ENCODE results near the gene PTPRE.

Gene PTPRE

DNA sequence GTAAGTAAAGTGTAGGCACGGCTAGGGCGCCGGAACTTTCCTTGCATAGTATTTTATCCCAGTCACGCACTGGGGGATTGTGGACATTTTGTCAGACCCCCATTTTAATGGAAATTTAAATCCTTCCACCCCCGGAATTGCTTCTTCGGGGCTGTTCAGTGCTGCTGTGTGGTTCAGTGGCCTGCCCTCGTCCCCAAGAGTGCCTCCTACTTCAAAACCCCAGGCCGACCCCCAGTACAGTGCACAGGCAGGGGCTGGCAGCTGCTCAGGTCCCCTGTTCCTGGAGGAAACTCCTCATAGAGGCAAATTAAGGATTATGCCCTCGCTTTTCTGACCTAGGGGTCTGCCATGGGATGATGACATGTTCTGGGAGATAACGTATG lies 94.5 kb downstream of the PTPRE start:
- no peak for DNase-seq (ENCODE audit: low spot score)

DNA sequence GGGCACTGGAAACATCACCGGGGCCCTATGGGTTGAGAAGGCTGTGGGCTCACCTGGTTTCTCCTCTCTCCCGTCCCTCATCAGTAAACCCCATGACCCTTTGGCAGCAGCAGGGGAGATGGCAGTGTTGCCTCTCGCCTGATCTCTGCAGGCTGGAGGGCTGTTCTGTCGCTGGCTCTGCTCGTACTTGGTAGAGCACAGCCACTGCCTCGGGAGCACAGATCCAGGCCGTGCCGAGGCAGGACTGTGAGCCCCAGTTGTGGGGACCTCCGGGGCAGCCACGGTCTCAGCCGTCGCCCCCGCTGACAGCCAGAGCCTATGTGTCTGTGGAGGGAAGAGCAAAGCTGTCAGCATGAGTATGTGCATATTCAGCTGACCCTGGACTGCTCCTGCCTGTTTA lies 94.9 kb downstream of the PTPRE start:
- DNase-seq (ENCODE audit: low spot score), result no peak

DNA sequence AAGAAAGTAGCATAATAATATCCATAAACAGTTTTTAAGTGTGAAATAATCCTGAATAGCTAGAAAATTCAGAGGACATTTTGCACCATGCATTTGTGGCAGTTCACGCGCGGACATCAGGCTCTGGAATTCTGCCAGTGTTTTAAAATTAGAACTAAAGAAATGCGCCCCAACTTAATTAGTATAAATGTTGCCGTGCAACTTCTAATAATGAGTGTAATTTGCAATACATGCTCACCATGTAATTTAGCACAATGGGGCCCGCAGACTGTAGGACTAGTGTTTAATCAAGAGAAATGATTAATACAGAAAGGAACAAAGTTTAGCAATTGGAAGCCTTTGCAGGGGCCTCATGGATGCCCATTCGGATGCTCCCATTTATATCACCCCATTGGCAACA lies 96.6 kb downstream of the PTPRE start:
- DNase-seq (ENCODE audit: low spot score), result no peak

DNA sequence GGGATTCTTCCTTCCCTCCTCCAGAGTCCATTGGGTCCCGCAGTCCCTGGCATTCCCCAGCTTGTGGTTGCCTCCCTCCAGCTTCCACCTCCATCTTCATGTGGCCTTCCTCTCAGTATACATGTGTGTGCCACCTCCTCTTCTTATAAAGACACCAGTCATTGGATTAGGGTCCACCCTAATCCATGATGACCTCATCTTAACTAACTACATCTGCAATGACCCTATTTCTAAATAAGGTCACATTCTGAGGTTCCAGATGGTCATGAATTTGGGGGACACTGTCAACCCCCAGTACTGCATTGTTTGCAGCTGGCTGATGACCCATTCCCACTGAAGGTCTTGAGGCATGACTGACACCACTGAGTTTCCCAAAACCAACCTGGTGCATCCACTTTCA lies 99.0 kb downstream of the PTPRE start:
- DNase-seq (ENCODE audit: low spot score), result no peak

DNA sequence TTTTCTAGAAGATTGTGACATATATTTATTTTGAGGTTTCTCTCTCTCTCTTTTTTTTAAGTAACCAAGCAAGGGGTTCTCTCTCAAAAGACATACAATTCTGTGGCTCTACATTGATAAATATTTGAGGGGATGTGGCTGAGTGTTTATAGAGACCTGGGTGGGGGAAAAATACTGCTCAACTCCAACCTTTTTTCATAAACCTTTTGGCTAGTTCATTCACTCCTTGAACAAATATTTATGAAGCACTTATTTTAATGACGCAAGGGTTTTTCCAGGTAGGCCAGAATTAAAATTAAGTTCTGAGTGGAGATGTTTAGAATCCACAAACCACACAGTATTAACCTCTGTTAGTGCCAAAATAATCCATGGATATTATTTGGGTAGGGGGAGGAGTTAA lies 100.2 kb downstream of the PTPRE start:
- no peak for DNase-seq (ENCODE audit: low spot score)

DNA sequence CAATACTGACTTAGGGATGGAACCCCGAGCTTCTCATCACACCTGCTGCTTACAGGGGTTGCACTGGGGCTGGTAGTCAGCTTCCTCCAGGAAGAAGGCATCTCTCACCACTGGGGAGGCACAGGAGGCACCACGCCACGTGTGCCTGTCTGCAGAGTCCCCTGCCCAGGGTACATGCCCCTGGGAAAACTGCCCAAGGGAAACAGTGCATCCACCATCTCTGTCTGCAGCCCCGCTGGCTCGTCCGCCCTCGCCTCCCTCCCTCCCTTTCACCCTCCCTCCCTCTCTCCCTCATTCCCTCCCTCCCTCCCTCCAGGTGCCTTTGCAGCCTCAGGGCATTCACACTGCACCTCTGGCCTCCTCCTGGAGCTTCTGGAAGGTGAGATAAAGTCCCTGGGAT lies 101.1 kb downstream of the PTPRE start:
- no peak for DNase-seq (ENCODE audit: low spot score)

DNA sequence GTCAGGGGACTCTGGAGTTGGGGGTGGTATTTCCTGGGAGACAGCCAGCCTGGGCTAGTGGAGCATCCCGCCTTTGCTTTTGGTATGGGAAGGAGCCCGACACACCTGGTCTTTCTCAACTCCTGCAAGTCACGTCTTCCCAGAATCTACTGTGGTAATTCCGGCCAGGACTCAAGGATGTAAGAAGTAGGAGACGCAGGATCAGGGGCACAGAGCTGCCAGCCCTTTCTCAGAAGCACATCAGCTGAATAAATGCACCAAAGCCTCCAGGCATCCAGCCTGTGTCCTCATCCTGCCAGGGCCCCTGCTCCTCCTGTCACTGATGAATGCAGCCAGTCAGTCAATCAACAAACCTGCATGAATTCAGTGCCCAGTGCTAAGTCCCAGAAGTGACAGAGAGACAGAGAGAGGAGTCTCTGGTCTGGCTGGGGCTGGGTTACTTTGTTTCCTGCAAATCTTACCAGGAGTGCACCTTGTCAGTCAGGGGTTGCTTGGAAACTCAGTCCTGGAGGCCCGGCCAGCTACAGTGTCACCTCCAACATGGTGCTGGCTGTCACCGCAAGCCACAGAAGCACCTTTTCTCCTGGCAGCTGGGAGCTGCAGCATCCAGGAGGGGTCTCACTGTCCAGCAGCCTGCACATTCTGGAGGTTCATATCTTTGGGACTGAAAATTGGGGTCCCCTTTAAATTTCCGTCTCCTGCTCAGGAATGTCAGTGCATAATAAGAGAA lies 101.8 kb downstream of the PTPRE start:
- DNase-seq (ENCODE audit: low spot score), result no peak

DNA sequence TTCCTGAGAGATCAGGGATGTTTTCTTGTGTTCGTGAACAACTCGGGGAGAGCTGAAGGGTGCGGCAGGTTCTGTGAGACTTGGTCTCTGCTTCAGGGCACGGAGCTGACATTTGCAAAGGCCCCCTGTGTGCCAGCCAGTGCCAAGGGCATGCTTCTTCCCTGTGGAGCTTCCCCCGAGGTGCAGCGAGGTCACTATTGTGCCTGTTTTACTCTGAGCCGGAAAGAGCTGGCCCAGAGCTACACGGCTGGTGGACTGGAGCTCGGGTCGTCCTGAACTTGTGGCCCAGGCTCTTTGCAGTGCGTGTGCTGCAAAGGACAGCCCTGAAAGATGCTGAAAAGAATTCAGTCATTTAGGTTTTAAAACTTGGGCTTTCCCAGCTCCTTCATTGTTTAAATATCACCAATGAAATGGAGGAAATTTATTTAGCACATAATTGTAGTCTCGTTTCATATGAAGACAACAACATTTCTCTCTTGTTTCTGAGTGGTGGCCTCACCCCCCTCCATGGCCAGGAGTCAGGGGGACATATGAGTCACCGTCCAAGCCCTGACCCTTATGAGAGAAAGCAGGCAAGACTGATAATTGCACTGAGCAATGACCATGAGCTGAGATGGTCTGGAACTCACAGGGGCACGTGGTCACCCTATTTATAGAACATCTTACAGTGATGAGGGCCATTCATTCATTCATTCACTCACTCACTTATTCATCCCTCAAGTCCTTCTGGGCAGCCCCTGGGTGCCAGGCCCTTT lies 102.6 kb downstream of the PTPRE start:
- DNase-seq (ENCODE audit: low spot score), result no peak

DNA sequence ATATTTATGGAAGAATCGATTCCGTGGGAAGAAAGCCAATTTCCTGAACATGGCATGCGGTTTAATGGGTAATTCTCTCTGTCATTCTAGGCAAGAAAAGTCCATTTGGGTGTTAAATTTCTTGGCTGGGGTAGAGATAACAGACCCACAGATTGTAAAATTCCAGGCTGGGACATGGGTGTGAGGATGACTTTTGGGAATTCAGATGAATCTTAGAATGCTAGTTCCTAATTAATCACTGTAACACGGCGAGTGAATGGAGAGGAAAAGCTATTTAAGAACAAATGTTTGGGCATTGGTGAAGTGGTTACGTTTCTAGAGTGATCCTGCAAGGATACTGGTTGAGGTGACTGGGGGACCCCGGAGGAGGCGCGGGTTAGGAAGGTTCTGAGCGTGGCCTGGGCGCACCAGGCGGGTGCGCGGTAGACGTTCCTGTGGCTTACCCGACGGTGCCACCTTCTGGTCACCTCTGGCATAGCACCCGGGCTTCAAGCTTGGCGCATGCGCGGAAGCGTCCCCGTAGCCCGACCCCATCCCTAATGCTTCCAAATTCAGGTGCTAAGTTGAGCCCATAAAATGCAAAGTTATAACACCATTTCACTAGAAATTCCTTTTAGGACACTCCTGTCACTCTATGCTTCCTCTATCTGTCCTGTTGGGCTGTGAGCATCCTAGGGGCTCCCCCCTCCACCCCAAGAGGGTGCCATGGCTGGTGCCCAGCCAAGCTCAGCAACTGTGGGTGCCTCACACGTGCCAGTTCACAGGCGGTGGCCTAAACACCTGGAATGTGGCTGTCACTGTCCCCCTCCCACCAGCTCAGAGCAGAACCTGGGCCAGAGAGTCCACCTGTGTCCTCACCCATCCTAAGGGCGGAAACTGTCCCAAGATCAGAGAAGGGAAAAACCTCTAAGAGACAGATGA lies 104.4 kb downstream of the PTPRE start:
- DNase-seq (ENCODE audit: low spot score), result peak; percentile 86

DNA sequence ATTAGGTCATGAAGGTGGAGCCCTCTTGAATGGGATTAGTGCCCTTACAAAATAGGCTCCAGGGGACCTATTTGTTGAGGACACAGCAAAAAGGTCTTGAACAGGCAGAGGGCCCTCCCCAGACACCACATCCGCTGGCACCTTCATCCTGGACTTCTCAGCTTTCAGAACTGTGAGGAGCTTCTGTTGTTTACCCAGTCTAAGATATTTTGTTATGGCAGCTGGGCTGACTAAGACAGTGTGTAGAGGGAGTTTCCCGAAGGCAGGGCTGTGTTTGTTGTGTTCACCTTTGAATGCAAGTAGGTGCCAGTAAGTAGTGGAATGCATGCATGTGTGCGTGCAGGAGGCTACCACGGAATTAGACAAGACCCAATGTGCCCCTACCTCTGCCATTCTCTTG lies 106.7 kb downstream of the PTPRE start:
- DNase-seq (ENCODE audit: low spot score), result no peak

DNA sequence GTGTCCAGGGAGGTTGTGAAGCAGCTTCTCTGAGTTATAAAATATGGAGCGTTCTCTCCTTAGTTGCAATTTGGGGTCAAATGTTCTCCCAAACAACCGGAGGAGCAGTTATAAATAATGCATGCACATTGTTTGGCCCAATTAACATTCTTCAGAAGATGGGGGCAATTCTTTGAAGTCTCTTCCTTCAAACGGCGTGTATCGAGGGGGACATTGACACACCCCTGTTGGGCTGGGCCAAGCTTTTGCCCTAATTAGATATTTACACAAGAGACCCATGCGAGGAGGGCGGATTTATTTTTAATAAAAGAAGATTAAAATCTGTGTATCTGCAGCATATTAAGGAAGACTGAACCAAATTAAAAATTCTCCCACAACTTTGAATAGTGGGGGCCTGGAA lies 107.3 kb downstream of the PTPRE start:
- no peak for DNase-seq (ENCODE audit: low spot score)

DNA sequence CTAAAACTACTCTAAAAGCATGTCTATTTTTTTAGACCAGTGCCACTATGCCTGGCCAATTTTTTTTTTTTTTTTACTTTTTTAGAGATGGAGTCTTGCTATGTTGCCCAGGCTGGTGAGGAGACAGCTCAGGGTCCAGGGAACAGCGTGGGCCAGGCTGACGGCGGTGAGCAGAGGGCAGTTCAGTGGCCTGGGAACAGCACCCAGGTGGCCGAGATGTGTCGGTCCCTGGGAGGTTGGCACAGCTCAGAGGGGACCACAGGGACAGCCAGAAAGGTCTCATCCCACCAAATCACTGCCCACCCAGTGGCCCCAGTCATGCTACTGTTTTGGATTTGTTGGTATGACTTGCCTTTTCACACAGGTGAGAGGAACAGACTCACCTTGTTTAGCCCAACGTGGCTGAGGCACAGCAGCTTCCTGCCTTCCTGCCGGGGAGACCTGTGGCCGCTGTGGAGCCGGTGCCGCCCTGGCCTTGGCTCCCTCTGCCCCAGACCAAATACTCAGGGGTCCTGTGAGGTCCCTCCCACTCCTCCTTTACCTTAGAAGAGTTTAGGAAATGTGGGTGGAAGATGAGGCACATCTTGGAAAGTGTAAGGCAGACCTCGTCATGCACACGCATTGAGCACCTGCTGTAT lies 109.6 kb downstream of the PTPRE start:
- no peak for DNase-seq (ENCODE audit: low spot score)

DNA sequence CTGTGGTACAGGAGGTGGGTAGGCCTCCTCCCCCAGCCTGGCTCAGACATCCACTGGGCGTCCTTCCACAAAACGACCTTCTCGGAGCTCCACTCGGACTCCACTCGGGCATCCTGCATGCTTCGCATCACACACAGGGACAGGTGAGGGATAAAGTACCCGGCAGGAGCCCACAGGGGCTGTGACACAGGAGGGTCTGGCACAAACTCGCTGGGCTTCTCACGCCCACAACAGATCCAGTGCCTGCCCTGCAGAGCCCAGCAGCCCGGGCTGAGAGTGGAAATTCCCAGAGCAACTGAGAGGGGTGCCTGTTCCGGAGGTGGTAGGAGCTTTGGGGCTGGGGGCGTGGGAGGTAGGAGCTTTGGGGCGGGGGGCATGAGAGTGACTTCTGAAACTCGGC lies 110.9 kb downstream of the PTPRE start:
- DNase-seq (ENCODE audit: low spot score), result no peak

DNA sequence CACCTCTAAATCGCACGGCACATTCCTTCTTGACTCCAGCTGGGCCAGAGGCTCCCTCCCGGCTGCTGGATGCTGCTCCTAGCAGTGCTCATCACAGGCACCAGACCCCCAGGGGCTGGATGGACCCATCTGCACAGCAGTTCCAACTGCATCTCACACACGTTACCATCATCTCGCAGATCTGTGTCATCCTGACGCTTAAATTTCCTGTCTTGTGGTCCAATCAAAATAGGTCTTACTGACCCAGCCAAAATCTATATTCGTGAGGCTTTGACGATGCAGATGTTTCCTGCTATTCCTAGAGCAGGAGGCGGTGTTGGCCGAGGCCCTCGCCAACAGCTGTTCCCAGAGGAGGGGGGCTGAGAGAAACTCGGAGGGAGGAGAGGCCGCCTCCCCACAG lies 111.3 kb downstream of the PTPRE start:
- no peak for DNase-seq (ENCODE audit: low spot score)

DNA sequence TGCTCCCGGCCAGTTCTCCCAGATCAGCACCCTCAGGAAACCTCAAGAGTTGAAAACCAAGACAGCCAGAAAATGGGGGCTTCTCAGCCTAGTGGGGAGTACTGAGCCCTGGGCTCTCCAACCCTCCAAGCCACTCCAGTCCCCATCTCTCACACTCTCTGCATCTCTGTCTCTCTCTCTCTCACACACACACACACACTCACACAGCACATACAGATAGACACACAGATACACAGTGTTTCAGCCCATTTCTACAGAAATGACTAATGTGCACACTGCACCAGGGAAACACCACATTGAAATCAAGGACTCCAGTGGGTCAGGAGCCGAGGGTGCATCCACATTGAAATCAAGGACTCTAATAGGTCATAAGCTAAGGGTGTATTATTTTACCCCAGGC lies 111.8 kb downstream of the PTPRE start:
- no peak for DNase-seq (ENCODE audit: low spot score)

DNA sequence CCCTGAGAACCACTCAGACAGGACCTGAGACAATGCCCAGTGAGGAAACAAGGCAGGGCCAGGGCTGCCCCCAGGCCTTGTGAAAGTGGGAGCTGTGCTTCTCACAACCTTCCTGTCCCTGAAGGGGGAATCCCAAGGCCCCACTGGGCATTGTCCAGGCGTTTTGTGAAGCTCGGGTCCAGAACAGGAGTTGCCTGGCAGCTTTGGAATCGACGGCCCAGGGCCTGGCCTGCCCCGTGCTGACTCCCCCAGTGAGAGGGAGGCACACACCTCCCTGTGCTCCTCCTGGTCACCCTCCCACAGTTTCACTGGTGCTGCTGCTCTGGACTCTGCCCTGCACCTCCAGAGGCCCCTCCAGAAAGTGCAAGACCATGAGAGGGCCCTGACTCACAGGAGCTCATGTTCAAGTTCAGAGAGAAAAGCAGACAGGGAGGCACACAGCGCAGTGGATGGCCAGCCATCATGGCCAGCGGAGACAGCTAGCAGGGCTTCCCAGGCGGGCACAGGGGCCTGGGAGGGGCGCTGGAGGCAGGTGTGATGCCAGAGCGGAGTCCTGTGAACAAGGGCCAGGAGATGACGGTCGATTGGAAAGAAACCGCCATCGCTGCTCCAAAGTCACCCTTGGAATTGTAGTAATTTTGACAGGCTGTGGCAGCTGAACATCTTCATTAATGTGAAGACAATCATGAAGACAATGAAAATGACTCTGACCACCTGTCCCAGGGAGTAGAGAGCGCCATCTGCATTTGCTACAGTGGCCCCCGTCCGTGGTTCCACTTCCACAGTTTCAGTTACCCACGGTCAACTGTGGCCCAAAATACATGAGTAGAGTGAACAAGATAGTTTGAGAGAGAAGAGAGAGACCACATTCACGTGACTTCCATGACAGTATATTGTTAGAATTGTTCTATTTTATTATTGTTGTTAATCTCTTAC lies 115.6 kb downstream of the PTPRE start:
- DNase-seq (ENCODE audit: low spot score), result no peak

DNA sequence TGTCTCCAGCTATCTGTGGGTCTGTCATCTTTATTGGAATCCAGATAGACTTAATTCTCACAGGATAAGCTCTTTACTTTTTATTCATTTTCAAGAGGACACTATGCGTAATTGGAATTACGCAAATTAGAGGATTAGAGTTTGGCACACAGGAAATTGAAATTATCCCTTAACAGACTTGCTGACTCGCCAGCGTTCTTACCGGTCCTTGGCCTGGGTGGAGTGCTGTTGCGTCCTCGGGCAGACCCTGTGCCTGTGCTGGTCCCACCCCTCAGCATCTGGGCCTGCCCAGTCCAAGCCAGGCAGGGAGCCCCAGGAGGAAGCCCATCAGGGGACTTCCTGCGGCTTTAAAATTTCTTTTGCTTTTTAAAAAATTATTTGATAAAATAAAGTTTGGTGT lies 117.5 kb downstream of the PTPRE start:
- DNase-seq (ENCODE audit: low spot score), result no peak

DNA sequence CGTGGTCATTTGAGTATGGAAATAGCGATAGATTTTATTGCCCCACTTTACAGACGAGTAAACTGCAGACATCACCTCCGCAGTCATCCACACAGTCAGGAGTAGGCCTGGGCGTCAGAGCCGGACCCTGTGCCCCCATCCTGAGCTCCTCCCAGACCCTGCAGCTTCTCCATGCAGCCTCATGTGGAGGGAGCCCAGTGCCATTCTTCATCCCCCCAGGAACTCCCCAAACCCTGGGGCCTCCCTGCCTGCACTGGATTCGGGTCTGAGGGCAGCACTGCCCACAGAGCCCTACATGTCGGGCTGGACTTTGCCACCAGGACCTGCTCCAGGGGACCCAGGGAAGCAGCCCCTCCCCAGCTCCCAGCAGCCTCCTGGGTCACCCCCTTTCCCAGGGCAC lies 118.5 kb downstream of the PTPRE start:
- no peak for DNase-seq (ENCODE audit: low spot score)

DNA sequence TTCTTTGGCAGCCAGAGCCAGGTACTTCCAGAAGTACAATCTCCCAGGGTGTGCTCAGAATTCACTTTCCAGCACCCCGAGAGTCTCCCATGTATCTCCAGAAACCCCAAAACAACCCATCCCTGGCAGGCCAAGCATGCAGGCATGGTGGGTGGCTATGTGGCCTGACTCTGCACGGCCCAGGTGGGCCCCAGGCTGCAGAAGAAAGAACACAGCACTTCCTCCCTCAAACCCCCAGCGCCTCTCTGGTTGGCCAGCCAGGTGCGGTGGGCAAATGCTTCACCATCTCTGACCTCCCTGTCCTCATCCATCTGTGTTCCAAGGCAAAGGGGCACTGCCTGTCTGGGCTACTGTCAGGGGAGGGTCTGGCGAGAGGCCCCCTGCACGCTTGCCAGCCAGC lies 119.0 kb downstream of the PTPRE start:
- no peak for DNase-seq (ENCODE audit: low spot score)

DNA sequence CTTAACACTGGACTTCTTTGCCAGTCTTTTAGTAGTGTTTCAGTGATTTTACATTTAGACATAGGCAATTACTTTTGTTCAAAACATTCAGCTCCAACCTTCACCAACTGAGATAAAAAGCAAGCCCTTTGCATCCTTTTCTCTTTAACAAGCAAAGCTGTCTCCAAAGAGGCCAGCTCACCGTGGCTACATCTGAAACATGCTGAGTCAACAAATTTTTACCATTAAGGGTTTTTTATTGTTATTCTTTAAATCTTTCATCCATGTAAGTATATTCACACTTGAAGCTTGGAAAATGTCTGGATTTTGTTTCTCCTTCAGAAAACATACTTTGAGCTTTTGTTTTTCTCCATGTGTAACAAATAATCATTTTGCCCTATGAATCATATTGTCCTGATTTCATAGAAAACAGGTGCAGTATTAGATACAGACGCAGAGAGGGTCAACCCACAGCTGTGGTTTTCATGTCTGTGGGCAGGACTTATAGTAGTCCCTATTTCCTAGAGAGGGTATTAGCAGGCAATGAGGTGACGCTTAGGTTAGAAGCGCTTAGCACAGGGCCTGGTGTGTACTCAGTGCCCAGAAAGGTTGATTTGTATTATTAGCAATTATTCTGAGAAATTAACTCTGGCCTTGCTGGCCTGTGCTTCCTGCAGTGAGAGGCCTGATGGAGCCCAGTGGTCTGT lies 119.9 kb downstream of the PTPRE start:
- no peak for DNase-seq (ENCODE audit: low spot score)

DNA sequence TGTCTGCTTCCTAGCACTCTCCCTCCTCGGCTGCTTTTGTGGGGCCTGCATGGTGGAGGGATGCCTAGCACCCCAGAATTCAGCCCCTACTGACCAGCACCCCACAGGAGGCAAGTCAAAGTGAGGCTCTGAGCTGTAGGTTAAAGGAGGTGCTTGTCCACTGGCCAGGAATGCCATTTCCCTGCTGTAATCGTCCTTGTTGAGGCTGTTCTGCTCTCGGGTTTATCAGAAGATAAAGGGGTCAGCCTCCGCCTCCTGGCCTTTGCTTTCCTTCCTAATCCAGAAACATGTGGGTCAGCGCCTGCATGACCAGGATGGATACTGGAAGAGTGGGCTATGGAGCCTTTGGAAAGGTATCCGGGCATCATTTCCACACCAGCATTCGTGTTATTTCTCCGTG lies 120.4 kb downstream of the PTPRE start:
- no peak for DNase-seq (ENCODE audit: low spot score)
